Stimulated activated naive CD8-positive, alpha-beta T cell treated with anti-CD3 and anti-CD28 coated beads, Interleukin-15, Interleukin-2, amounts not matched to agents 100 ng/mL and 50 ng/mL, for 24 hours (primary cell): ENCODE data around the gene DEDD2.
"Not testable (repeated sequence)": the region's sequence is repeated elsewhere in the genome, so short reads cannot be mapped to it uniquely, and the experiment has no call there.

Source experiments
- H3K27ac Mint-ChIP-seq: one replicate; pipeline ENCODE4 v1.8.0; 2021; ENCODE audit warnings: mild to moderate bottlenecking, mixed read lengths
- H3K27me3 Mint-ChIP-seq: one replicate; pipeline ENCODE4 v1.8.0; 2021; ENCODE audit warnings: mixed read lengths
- H3K36me3 Mint-ChIP-seq: one replicate; pipeline ENCODE4 v1.8.0; 2021; ENCODE audit warnings: low read depth, mixed read lengths
- H3K4me1 Mint-ChIP-seq: one replicate; pipeline ENCODE4 v1.8.0; 2021; ENCODE audit warnings: low read depth, mixed read lengths
- H3K4me3 Mint-ChIP-seq: one replicate; pipeline ENCODE4 v1.8.0; 2021; ENCODE audit warnings: mild to moderate bottlenecking, mixed read lengths
- H3K9me3 Mint-ChIP-seq: one replicate; pipeline ENCODE4 v1.8.0; 2021; ENCODE audit warnings: mixed read lengths

DEDD2 gene, protein sequence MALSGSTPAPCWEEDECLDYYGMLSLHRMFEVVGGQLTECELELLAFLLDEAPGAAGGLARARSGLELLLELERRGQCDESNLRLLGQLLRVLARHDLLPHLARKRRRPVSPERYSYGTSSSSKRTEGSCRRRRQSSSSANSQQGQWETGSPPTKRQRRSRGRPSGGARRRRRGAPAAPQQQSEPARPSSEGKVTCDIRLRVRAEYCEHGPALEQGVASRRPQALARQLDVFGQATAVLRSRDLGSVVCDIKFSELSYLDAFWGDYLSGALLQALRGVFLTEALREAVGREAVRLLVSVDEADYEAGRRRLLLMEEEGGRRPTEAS

DNA sequence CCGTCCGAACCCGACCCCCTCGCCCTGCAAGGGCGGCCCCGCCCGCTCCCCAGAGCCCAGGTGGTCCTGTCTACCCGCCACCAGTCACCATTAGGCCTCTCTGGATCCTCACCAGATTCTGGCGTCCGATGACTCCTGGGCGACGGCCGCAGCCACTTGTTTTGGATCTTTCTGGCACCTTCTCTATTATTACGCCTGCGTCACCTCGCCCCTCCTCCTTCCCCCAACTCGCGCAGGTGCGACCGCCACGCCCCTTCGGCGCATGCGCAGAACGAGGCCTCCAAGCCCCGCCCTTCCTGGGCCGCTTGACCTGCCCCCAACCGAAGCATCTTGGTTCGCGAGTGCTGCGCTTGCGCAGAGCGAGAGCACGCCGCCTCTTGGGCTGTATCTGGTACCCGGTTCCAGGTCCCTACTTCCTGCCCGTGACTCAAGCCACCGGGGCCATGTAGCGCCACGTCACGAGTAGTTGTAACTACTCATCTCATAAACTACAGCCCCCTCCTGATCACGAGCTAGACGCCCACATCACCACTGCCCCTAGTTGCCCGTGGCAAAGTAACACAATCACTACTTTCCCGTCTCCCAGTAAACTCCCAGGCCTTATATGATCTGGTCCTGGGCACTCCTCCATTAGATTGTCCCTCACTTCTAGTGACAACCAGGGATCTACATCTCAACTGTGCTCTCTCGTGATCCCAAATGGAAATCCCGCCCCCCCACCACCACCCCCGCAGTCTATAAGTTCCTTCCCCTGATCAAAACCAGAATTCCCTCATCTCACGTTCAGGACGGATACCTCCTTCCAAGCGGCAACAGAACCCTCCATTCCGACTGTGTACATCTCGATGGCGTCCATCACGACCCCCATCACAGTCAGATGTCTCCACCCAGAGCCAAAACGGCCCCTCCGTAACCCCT, at the start of gene DEDD2:
Gene DEDD2 (minus strand): TSS at position 158 of the 918 bp plus-strand sequence. CDS start 670 bp downstream, outside the sequence.
- H3K27me3 Mint-ChIP-seq, result no peaks in the 10 kb centered on the region
- peak within 1 kb of the TSS; percentile 90 for H3K4me3 Mint-ChIP-seq

DNA sequence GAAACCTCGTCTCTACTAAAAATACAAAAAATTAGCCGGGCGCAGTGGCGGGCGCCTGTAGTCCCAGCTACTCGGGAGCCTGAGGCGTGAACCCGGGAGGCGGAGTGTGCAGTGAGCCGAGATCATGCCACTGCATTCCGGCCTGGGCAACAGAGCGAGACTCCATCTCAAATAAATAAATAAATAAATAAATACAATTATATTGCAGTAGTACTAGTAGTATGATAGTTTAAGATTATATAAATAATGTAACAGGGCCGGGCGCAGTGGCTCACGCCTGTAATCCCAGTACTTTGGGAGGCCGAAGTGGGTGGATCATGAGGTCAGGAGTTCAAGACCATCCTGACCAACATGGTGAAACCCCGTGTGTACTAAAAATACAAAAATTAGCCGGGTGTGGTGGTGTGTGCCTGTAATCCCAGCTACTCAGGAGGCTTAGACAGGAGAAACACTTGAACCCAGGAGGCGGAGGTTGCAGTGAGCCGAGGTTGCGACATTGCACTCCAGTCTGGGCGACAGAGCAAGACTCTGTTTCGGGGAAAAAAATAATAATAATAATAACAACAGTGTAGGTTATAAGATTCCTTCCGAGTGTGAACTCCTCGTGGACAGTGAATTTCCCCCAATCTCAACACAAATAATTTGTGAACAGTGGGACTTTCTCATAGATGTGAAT, 49.6 kb upstream of the DEDD2 start:
- not testable (repeated sequence) for H3K4me3 Mint-ChIP-seq, H3K27me3 Mint-ChIP-seq, H3K27ac Mint-ChIP-seq, H3K36me3 Mint-ChIP-seq, H3K9me3 Mint-ChIP-seq
- H3K4me1 Mint-ChIP-seq, result peaks cover 26% of the 10 kb centered on the region

More for the DNA sequence above, at the start of gene DEDD2:
- H3K36me3 Mint-ChIP-seq, result peaks cover 42% of the 10 kb centered on the region
- H3K9me3 Mint-ChIP-seq, result no peaks in the 10 kb centered on the region
- H3K4me1 Mint-ChIP-seq, result peaks cover 78% of the 10 kb centered on the region
- H3K27ac Mint-ChIP-seq, result peak within 1 kb of the TSS; percentile 96

DNA sequence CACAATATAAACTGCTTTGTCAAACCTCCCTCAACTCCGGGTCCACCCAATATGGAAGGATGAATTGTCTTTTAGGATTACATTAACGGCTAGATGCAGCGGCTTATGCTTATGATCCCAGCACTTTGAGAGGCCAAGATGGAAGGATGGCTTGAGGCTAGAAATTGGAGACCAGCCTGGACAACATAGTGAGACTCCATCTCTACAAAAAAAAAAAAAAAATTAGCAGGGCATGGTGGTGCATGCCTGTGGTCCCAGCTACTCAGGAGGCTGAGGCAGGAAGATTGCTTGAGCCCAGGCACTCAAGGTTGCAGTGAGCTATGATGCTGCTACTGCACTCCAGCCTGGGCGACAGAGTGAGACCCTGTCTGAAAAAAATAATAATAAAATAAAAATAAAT, 48.6 kb upstream of the DEDD2 start:
- peaks cover 24% of the 10 kb centered on the region for H3K4me1 Mint-ChIP-seq
- not testable (repeated sequence) for H3K27ac Mint-ChIP-seq, H3K36me3 Mint-ChIP-seq, H3K27me3 Mint-ChIP-seq, H3K4me3 Mint-ChIP-seq, H3K9me3 Mint-ChIP-seq

DNA sequence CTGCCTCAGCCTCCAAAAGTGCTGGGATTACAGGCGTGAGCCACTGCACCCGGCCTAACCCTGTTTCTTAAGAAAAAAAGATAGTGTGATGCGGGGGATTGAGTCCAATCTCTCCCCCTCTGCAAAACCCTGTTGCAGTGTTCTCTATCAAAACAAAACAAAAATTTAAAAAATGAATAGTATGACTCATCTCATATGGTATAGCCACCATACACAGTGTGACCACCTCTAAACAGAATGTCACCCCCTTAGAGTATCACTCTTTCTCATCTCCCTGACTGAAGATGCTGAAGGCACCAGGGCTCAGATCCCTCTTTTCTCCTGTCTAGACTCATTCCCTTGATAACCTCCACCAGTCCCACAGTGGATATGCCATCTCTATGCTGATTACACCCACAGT, 44.3 kb upstream of the DEDD2 start:
- Mint-ChIP-seq H3K27me3 (no peaks in the 10 kb centered on the region), H3K36me3 (no peaks in the 10 kb centered on the region), H3K9me3 (no peaks in the 10 kb centered on the region), H3K4me1 (peaks cover 6% of the 10 kb centered on the region), H3K4me3 (no peak overlapping the region), H3K27ac (no peak overlapping the region)

DNA sequence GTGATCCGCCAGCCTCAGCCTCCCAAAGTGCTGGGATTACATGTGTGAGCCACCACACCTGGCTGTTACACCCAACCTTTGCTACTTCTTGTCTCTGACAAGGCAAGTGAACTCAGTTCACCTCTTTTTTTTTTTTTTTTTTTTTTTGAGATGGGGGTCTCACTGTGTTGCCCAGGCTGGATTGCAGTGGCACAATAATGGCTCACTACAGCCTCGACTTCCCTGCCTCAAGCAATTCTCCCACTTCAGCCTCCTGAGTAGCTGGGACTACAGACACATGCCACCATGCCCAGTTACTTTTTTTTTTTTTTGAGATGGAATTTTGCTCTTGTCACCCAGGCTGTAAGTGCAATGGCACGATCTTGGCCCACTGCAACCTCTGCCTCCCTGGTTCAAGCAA, 40.4 kb upstream of the DEDD2 start:
- not testable (repeated sequence) for H3K9me3 Mint-ChIP-seq, H3K36me3 Mint-ChIP-seq, H3K27me3 Mint-ChIP-seq, H3K4me3 Mint-ChIP-seq, H3K27ac Mint-ChIP-seq
- H3K4me1 Mint-ChIP-seq, result peaks cover 14% of the 10 kb centered on the region

DNA sequence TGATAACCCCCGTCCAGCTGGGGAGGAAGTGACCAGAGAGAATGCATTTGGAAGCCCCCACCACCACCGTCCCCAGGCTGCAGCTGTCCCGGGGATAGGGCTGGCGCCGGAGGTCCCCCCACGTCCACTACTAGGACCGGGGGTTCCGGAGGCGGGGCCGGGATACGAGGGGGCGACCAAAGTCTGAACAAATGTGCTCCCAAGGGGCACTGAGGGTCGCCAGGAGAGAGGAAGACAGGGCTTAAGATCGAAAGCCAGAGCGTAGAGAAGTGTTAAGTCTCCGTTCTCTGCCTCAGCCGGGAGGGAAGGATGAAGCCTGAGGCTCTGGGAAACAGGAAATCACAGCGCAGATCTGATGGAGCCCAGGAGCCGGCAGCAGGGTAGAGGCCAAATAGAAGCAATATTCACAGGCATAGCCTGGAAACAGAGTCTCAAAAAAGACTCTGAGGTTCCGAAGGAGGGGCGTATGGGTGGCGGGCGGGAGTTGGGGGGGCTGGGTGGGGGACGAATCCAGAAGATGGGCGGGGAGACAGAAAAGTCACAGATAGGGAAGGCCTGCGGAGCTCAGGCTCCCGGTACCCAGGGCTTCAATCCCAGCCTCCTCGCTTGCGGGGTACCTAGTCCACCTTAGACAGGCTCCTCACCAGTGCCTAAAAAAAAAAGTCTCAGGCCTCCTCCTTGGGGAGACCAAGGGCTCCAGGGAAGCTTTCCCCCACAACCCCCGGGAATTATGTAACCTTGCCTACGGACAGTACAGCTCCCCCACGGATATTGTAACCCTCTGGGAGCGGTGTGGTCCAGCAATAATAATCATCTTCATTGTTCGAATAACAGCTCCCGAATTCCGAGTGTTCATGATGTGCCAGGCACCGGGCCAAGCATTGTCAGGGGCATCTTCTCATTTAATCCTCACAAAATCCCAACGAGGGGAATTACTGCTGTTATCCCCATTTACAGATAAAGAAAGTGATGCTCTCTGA, 38.6 kb upstream of the DEDD2 start:
- peak overlapping the region; percentile 59 for H3K4me3 Mint-ChIP-seq
- H3K4me1 Mint-ChIP-seq, result peaks cover 22% of the 10 kb centered on the region
- peaks cover 3% of the 10 kb centered on the region for H3K27me3 Mint-ChIP-seq
- H3K9me3 Mint-ChIP-seq, result no peaks in the 10 kb centered on the region
- H3K36me3 Mint-ChIP-seq, result peaks cover 7% of the 10 kb centered on the region
- no peak overlapping the region for H3K27ac Mint-ChIP-seq

DNA sequence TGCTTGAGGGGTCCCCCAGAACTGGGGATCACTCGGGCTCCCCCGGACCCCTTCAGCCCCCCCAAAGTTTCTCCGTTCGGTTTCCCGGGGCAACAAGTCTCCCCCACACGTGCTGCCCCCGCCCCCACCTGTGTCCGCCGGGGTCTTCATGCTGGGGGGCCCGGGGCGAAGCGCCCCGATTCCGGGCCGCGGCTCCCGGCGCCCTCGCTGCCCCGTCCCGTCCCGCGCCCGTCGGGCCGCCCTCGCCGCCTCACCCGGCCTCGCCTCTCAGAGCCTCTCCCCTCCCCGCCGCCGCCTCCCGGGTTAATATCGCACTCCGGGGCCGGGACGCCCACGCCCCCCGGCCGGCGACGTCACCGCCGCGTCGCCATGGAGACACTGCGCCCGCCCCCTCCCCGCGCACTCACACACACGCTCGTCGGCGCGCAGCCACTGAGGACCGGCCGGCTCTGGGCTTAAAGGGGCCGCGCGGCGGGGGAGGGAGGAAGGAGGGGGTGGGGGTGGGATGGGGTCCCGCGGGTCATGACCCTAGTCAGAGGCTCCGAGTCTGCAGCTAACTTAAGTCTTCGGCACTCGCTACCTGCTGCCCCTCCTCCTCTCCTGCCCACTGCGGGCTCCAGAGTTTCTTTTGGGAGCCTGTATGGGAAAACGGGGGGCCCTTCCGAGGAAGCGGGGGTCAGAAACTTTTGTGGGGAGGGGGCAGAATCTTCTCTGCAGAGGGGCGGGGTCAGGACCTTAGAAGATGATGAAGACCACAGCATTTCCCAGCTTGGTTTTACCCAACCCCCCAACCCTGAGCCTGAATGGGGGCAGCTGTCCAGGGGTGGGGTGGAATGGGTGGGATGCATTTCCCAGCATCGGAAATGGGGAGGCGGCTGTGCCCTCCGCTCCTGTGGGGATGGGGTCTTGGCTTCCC, 37.6 kb upstream of the DEDD2 start, which contains the start of gene ERF:
Gene ERF (minus strand): TSS at position 279 of the 916 bp plus-strand sequence. CDS start 129 bp downstream, at position 150.
- peaks cover 3% of the 10 kb centered on the region for H3K27me3 Mint-ChIP-seq
- H3K4me3 Mint-ChIP-seq, result peak within 1 kb of the TSS; percentile 74
- no peaks in the 10 kb centered on the region for H3K9me3 Mint-ChIP-seq
- peaks cover 22% of the 10 kb centered on the region for H3K4me1 Mint-ChIP-seq
- peaks cover 10% of the 10 kb centered on the region for H3K36me3 Mint-ChIP-seq
- H3K27ac Mint-ChIP-seq, result peak within 1 kb of the TSS; percentile 68

DNA sequence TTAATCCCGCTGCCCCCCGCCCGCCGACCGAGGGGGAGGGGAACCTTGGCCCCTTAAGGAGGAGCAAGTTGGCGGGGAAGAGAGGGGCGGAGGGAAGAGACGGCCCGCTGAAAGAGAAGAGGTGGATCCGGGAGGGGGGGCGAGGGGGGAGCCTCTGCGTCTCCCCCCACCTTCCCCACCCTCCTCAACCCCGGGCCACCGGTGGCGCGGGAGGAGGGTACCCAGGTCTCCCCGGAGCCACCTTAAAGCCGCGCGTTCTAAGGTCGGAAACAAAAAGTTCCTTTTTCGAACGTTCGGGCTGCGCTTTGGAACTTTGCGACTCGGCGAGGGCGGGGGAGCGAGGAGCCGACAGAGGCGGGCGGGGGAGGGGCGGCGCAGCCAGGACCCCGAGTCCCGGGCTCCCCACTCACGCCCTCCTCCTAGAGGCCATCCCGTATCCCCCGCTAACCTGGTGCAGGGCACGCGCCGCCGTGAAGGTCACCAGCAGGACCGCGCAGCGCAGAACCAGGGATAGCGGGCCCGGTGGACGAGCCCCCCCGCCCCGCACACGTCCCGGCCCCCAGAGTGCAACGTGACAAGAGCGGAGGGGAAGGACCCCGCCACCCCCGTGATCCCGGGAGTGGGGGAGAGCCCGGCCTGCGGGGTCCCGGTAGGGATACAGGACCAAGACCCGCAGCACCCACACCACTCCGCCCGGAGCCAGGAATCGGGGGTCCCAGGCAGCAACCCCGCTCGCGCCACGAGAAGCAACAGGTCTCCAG, 36.8 kb upstream of the DEDD2 start:
- peak overlapping the region; percentile 74 for H3K4me3 Mint-ChIP-seq
- H3K9me3 Mint-ChIP-seq, result no peaks in the 10 kb centered on the region
- peaks cover 19% of the 10 kb centered on the region for H3K36me3 Mint-ChIP-seq
- H3K27me3 Mint-ChIP-seq, result peaks cover 3% of the 10 kb centered on the region
- H3K27ac Mint-ChIP-seq, result peak overlapping the region; percentile 68
- peaks cover 26% of the 10 kb centered on the region for H3K4me1 Mint-ChIP-seq

DNA sequence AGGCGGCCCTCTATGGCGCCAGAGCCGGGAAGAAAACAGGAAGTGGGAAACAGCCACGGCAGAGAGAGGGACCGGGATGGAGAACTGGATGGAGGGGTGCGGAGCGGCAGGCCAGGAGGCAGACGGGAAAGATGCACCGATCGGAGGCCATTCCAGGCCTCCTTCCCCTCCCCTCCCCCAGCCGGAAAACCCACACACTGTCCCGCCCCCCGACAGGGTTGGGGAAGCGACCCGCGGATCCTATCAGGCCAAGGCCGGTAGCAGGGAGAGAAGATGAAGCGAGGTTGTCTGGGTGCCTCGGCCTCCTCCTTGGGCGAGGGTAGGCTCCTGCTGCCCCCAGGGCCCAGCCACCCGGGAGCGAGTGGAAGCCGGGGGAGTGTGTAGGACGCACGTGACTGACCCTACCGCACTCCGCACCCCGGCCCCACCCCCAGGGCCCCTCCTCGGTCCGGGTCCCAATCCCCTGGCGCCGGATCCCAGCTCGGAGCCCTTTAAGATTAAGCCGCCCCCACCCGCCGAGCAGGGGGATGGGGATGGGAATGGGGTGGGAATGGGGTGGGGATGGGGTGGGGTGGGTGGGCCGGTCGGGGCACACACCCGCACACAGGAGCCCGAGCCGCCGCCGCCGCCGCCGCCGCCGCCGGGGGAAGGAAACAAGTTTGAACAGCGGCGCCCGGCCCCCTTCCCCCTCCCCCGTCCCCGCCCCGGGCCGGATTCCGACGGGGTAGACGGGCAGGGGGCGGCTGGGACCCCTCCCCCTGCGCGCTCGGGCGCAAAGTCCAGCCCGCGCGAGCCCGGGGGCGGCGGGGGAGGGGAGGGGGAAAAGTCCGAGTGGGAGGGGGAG, 36.0 kb upstream of the DEDD2 start:
- peaks cover 3% of the 10 kb centered on the region for H3K27me3 Mint-ChIP-seq
- peak overlapping the region; percentile 96 for H3K27ac Mint-ChIP-seq
- H3K36me3 Mint-ChIP-seq, result peaks cover 23% of the 10 kb centered on the region
- peaks cover 26% of the 10 kb centered on the region for H3K4me1 Mint-ChIP-seq
- peak overlapping the region; percentile 93 for H3K4me3 Mint-ChIP-seq
- H3K9me3 Mint-ChIP-seq, result no peaks in the 10 kb centered on the region

DNA sequence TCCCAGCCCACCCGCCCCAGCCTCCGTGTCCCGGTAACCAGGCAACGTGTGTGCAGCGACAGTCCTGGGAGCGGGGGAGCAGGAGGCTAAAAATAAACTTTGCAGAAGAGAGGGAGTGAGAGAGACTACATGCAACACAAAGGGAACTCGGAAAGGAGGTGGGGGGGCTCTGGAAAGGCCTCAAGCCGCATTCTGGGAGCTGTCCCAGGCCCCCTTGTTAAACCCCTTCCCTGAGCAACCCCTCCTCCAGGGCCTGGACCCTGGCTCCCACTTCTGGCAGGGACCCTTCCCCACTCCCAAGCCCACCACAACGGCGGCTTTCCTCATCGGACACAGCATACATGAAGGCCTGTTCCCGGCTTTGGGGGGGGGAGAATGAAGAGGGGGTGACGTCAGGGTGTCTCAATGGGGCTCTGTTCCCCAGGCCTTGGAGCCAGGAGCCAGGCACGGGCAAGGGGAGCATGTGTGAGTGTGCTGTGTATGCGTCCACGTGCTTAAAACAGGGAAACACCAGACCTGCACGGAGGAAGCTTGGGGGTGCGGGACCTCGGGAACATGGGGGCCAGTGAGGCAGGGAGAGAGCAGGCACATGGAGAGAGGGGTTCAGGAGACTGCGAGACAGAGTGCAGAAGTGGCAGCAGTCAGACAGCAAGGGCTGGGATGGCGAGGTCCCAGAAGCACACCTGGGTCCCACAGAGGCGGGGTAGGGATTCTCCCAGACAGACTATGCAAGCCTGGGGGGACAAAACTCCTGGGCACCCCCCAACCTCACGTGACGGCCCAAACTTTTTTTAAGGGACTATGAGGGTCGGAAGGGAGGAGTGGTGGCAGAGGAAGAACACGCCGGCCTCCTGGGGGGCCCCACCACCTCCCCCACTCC, 35.1 kb upstream of the DEDD2 start:
- peak overlapping the region; percentile 93 for H3K4me3 Mint-ChIP-seq
- no peaks in the 10 kb centered on the region for H3K9me3 Mint-ChIP-seq
- H3K4me1 Mint-ChIP-seq, result peaks cover 26% of the 10 kb centered on the region
- H3K27ac Mint-ChIP-seq, result peak overlapping the region; percentile 96
- H3K36me3 Mint-ChIP-seq, result peaks cover 23% of the 10 kb centered on the region
- peaks cover 3% of the 10 kb centered on the region for H3K27me3 Mint-ChIP-seq

DNA sequence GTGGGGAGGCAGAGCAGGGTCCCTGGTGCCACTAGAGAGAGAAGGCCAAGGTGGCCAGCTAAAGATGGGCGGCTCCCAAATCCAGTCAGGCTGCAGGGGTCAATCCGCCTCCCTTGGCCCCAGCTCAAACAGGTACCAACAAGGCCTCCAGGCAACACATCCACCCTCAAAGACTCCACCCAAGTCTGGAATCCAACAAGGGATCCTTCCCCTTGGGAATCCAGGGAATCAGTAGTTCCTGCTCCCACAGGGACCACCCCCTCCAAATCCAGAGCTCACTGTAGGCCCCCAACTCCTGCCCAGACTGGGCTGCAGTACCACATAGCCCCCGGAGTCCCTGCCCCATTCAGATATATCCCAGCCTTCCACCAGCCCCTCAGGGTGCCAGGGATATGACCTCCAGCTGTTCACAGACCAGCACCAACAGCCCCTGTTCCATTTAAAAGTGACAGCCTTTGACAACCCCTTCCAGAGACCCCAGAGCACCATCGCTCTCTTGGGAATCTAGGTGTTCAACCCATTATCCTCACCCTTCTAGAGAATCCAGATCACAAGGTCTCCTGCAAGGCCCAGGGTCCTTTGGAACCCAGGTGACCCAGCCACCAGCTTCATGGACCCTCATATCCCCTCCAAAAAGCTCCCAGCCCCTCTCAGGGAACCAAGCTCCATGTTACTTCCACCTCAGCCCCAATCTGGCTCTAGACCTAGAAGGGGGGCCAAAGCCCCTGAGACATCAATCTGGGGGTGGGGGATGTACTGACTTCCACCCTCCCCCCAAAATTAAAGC, 34.3 kb upstream of the DEDD2 start:
- peaks cover 23% of the 10 kb centered on the region for H3K36me3 Mint-ChIP-seq
- H3K27me3 Mint-ChIP-seq, result peaks cover 3% of the 10 kb centered on the region
- H3K27ac Mint-ChIP-seq, result peak overlapping the region; percentile 96
- peaks cover 31% of the 10 kb centered on the region for H3K4me1 Mint-ChIP-seq
- peak overlapping the region; percentile 93 for H3K4me3 Mint-ChIP-seq
- H3K9me3 Mint-ChIP-seq, result no peaks in the 10 kb centered on the region
